HEK293 (cell line): ENCODE data around the gene BTBD17.
"Not testable (repeated sequence)": the region's sequence is repeated elsewhere in the genome, so short reads cannot be mapped to it uniquely, and the experiment has no call there.

Experiments
- CTCF ChIA-PET: fragments of 350-600 bp; formaldehyde crosslinking; extraction: SDS; loops from one replicate; lab custom pipeline; 2021; ENCODE audit warnings: antibody characterized with exemption; lab: Yijun Ruan, JAX
- POLR2A ChIA-PET: fragments of 300-600 bp; formaldehyde crosslinking; extraction: SDS; loops from one replicate; lab custom pipeline; 2020; ENCODE audit warnings: antibody characterized with exemption, inconsistent platforms; lab: Yijun Ruan, JAX
- H3K27ac ChIP-seq: fragments of 200-500 bp; sonication (Bioruptor generic); 2 replicates; pipeline ENCODE4 v1.5.1; 2014; ENCODE audit warnings: low read depth, low read length, control low read depth, inconsistent platforms; ENCODE audit errors: extremely low read depth
- H3K36me3 ChIP-seq, 2 experiments: fragments of 200-500 bp in 1 of 2; sonication (Bioruptor generic) in 1 of 2; 1 replicate in 1 of 2; 2 replicates in 1 of 2; pipeline ENCODE4 v1.5.1; 2014 to 2017; ENCODE audit warnings: inconsistent platforms in 2 of 2, low read length in 2 of 2; ENCODE audit not compliant: control insufficient read depth in 2 of 2, insufficient read depth in 1 of 2
- H3K4me1 ChIP-seq: fragments of 200-500 bp; sonication (Bioruptor generic); 2 replicates; pipeline ENCODE4 v1.5.1; 2014; ENCODE audit warnings: mild to moderate bottlenecking, low read length, inconsistent platforms; ENCODE audit not compliant: control insufficient read depth, insufficient read depth
- H3K4me3 ChIP-seq: 2 replicates; pipeline ENCODE4 v1.5.1; 2011; ENCODE audit warnings: low read depth, mild to moderate bottlenecking, control low read depth, low read length, moderate library complexity
- H3K9me3 ChIP-seq: fragments of 200-500 bp; sonication (Bioruptor generic); 2 replicates; pipeline ENCODE4 v1.5.1; 2014; ENCODE audit warnings: low read depth, low read length, inconsistent platforms; ENCODE audit not compliant: control insufficient read depth, insufficient read depth
- ELK4 ChIP-seq: IDR thresholded peaks from 2 replicates; pipeline ENCODE4 v1.6.1; 2011; ENCODE audit warnings: mild to moderate bottlenecking, low read depth, low read length, borderline replicate concordance
- KLF17 ChIP-seq: fragments of 450-650 bp; formaldehyde crosslinking; IDR thresholded peaks from 2 replicates; pipeline ENCODE4 v1.5.1; 2016; ENCODE audit warnings: missing biosample characterization, missing genetic modification characterization
- ZBTB17 ChIP-seq: fragments of 450-650 bp; formaldehyde crosslinking; IDR thresholded peaks from 2 replicates; pipeline ENCODE4 v1.5.1; 2016; ENCODE audit warnings: missing biosample characterization, missing genetic modification characterization
- ZNF121 ChIP-seq: fragments of 450-650 bp; formaldehyde crosslinking; IDR thresholded peaks from 2 replicates; pipeline ENCODE4 v1.5.1; 2016; ENCODE audit warnings: missing biosample characterization, missing genetic modification characterization
- ZNF157 ChIP-seq: fragments of 450-650 bp; formaldehyde crosslinking; IDR thresholded peaks from 2 replicates; pipeline ENCODE4 v1.5.1; 2016; ENCODE audit warnings: missing biosample characterization, missing genetic modification characterization
- ZNF398 ChIP-seq: fragments of 450-650 bp; formaldehyde crosslinking; IDR thresholded peaks from 2 replicates; pipeline ENCODE4 v1.5.1; 2017; ENCODE audit warnings: missing biosample characterization, missing genetic modification characterization
- ZNF585B ChIP-seq: fragments of 450-650 bp; formaldehyde crosslinking; IDR thresholded peaks from 2 replicates; pipeline ENCODE4 v1.5.1; 2016; ENCODE audit warnings: missing biosample characterization, missing genetic modification characterization
- ZNF596 ChIP-seq: fragments of 450-650 bp; IDR thresholded peaks from 2 replicates; pipeline ENCODE4 v1.5.0; 2018; ENCODE audit warnings: missing biosample characterization, mild to moderate bottlenecking, missing genetic modification characterization, moderate library complexity
- ZNF792 ChIP-seq: fragments of 450-650 bp; formaldehyde crosslinking; IDR thresholded peaks from 2 replicates; pipeline ENCODE4 v1.5.1; 2016; ENCODE audit warnings: missing biosample characterization, missing genetic modification characterization
- ZSCAN16 ChIP-seq: fragments of 450-650 bp; formaldehyde crosslinking; IDR thresholded peaks from 2 replicates; pipeline ENCODE4 v1.5.1; 2016; ENCODE audit warnings: missing biosample characterization, missing genetic modification characterization

Gene BTBD17

GRCh38 chr17:74408815-74409214 lies 47.1 kb upstream of the BTBD17 start (continued):
- TF ChIP-seq ELK4, result no peak
- no peak for TF ChIP-seq ZSCAN16 (tag by site-specific recombination)
- TF ChIP-seq, all 188 proteins: peak for 0

GRCh38 chr17:74408262-74408661 lies 46.6 kb upstream of the BTBD17 start:
- H3K4me3 ChIP-seq, result no peak overlapping the region
- ChIA-PET CTCF (interaction anchor here (0.6 to 9.1 kb wide), 5 partner anchors 13 to 351 kb away, joined by 3 to 61 read pairs (median 4); no protein-coding TSS in a partner anchor), POLR2A (no interaction called here)
- no peak for TF ChIP-seq ZNF585B (tag by site-specific recombination)
- TF ChIP-seq ZNF121 (tag by site-specific recombination), result peak; percentile 58
- no peaks in the 10 kb centered on the region for H3K36me3 ChIP-seq
- H3K9me3 ChIP-seq, result no peaks in the 10 kb centered on the region
- no peak overlapping the region for H3K27ac ChIP-seq
- no peaks in the 10 kb centered on the region for H3K4me1 ChIP-seq

GRCh38 chr17:74407384-74407783 lies 45.7 kb upstream of the BTBD17 start:
- Histone ChIP-seq H3K4me3 (no peak overlapping the region), H3K27ac (no peak overlapping the region), H3K36me3 (no peaks in the 10 kb centered on the region), H3K9me3 (no peaks in the 10 kb centered on the region), H3K4me1 (no peaks in the 10 kb centered on the region)
- POLR2A ChIA-PET, result interaction anchor here (0.6 kb wide), 1 partner anchor 91 kb away, joined by 5 read pairs; no protein-coding TSS in a partner anchor
- TF ChIP-seq ZNF398 (tag by site-specific recombination) (no peak), KLF17 (tag by site-specific recombination) (no peak), ZNF792 (tag by site-specific recombination) (no peak), ZNF596 (tag by site-specific recombination) (no peak)
- CTCF ChIA-PET, result interaction anchor here (0.8 to 9.1 kb wide), 3 partner anchors 27 to 48 kb away, joined by 3 to 61 read pairs (median 6); no protein-coding TSS in a partner anchor

GRCh38 chr17:74405311-74405710 lies 43.6 kb upstream of the BTBD17 start:
- H3K27ac ChIP-seq, H3K9me3 ChIP-seq, H3K4me1 ChIP-seq, H3K4me3 ChIP-seq, POLR2A ChIA-PET, H3K36me3 ChIP-seq: not testable (repeated sequence)
- CTCF ChIA-PET, result interaction anchor here (0.9 to 9.1 kb wide), 3 partner anchors 13 to 50 kb away, joined by 4 to 61 read pairs (median 5); no protein-coding TSS in a partner anchor

GRCh38 chr17:74404789-74405188 lies 43.1 kb upstream of the BTBD17 start:
- POLR2A ChIA-PET, result interaction anchor here (0.6 kb wide), 1 partner anchor 19 kb away, joined by 3 read pairs; no protein-coding TSS in a partner anchor
- Histone ChIP-seq H3K4me3 (no peak overlapping the region), H3K36me3 (no peaks in the 10 kb centered on the region), H3K27ac (no peak overlapping the region), H3K9me3 (no peaks in the 10 kb centered on the region), H3K4me1 (no peaks in the 10 kb centered on the region)
- CTCF ChIA-PET, result interaction anchor here (1.2 to 9.1 kb wide), 2 partner anchors 13 to 51 kb away, joined by 4 to 61 read pairs; no protein-coding TSS in a partner anchor
- TF ChIP-seq ZNF157, result no peak
- TF ChIP-seq ZBTB17 (tag by site-specific recombination), result peak; percentile 43
- 0 out of 2 replicates have a peak, but pooled peaks have one; percentile 12 for TF ChIP-seq ZSCAN16 (tag by site-specific recombination)
